Stimulated activated CD4-positive, alpha-beta T cell treated with anti-CD3 and anti-CD28 coated beads, Interleukin-4, amount 100 ng/mL, for 1 hour (primary cell): ENCODE data around the gene DOCK4.
"Not testable (repeated sequence)": the region's sequence is repeated elsewhere in the genome, so short reads cannot be mapped to it uniquely, and the experiment has no call there.

Experiments used
- DNase-seq: peaks from one replicate; pipeline ENCODE4 v3.0.0-alpha.2; 2020

DOCK4 gene

GRCh38 chr7:112132051-112132694, 74.0 kb downstream of the DOCK4 start:
- DNase-seq: no peak

GRCh38 chr7:112130729-112131410, 75.3 kb downstream of the DOCK4 start:
- no peak for DNase-seq

GRCh38 chr7:112129655-112130323, 76.4 kb downstream of the DOCK4 start:
- DNase-seq: no peak

GRCh38 chr7:112128461-112129425, 77.5 kb downstream of the DOCK4 start:
- DNase-seq: not testable (repeated sequence)

- DNase-seq: not testable (repeated sequence)
These were observed 78.2 kb downstream of the DOCK4 start for GRCh38 chr7:112128041-112128440.

- no peak for DNase-seq
These were observed 80.9 kb downstream of the DOCK4 start for GRCh38 chr7:112125250-112125649.

- no peak for DNase-seq
These were observed 82.0 kb downstream of the DOCK4 start for GRCh38 chr7:112124061-112124766.

- no peak for DNase-seq
These were observed 83.4 kb downstream of the DOCK4 start for GRCh38 chr7:112122798-112123197.

GRCh38 chr7:112122144-112122543, 84.1 kb downstream of the DOCK4 start:
- DNase-seq: no peak

GRCh38 chr7:112121318-112121717, 84.9 kb downstream of the DOCK4 start:
- DNase-seq: no peak

- DNase-seq: no peak
These were observed 85.4 kb downstream of the DOCK4 start for GRCh38 chr7:112120696-112121217.

- no peak for DNase-seq
These were observed 87.3 kb downstream of the DOCK4 start for GRCh38 chr7:112118581-112119566.

GRCh38 chr7:112116894-112117293, 89.3 kb downstream of the DOCK4 start:
- no peak for DNase-seq

- no peak for DNase-seq
These were observed 89.8 kb downstream of the DOCK4 start for GRCh38 chr7:112116358-112116757.

- no peak for DNase-seq
These were observed 90.3 kb downstream of the DOCK4 start for GRCh38 chr7:112115880-112116279.

- DNase-seq: no peak
These were observed 92.2 kb downstream of the DOCK4 start for GRCh38 chr7:112113913-112114575.

GRCh38 chr7:112112822-112113255, 93.4 kb downstream of the DOCK4 start:
- no peak for DNase-seq

- no peak for DNase-seq
These were observed 95.5 kb downstream of the DOCK4 start for GRCh38 chr7:112110651-112111050.

GRCh38 chr7:112110175-112110574, 96.0 kb downstream of the DOCK4 start:
- no peak for DNase-seq

- no peak for DNase-seq
These were observed 97.2 kb downstream of the DOCK4 start for GRCh38 chr7:112108981-112109380.
